ENCODE measurements around the gene CAND2.
"Not testable (repeated sequence)": the region's sequence is repeated elsewhere in the genome, so short reads cannot be mapped to it uniquely, and the experiment has no call there.

CAND2 gene

GRCh38 chr3:12833222-12834161 lies 37.0 kb downstream of the CAND2 start:
- peak in 1 of 2 experiments; percentile 15 for DNase-seq (ENCODE audit: low spot score in 2 of 2)
- in situ Hi-C loops (cut with MboI; ENCODE audit: low sequenced_read_pairs) = no loop called here
- no peaks in the 10 kb centered on the region for H3K27me3 ChIP-seq (ENCODE audit: low read depth)
- peaks cover 5% of the 10 kb centered on the region for H3K4me1 ChIP-seq
- no peaks in the 10 kb centered on the region for H3K9me3 ChIP-seq
- peaks cover 90% of the 10 kb centered on the region for H3K36me3 ChIP-seq (replicated peaks)
- no peak overlapping the region for H3K4me3 ChIP-seq

GRCh38 chr3:12835052-12835665 lies 38.7 kb downstream of the CAND2 start:
- H3K4me3 ChIP-seq = no peak overlapping the region
- no peaks in the 10 kb centered on the region for H3K9me3 ChIP-seq
- peaks cover 98% of the 10 kb centered on the region for H3K36me3 ChIP-seq (replicated peaks)
- H3K4me1 ChIP-seq = peaks cover 19% of the 10 kb centered on the region
- no peaks in the 10 kb centered on the region for H3K27me3 ChIP-seq (ENCODE audit: low read depth)
- in situ Hi-C loops (cut with MboI; ENCODE audit: low sequenced_read_pairs) = no loop called here
- no peak for DNase-seq (ENCODE audit: low spot score in 2 of 2)

- peaks cover 87% of the 10 kb centered on the region for H3K36me3 ChIP-seq (replicated peaks)
- no peak overlapping the region; the same call in 1 of the 2 replicates for H3K4me3 ChIP-seq
- H3K9me3 ChIP-seq = no peaks in the 10 kb centered on the region
- in situ Hi-C loops (cut with MboI; ENCODE audit: low sequenced_read_pairs) = no loop called here
- DNase-seq (ENCODE audit: low spot score in 2 of 2) = no peak
- peaks cover 19% of the 10 kb centered on the region for H3K4me1 ChIP-seq
- H3K27me3 ChIP-seq (ENCODE audit: low read depth) = no peaks in the 10 kb centered on the region
Observed at GRCh38 chr3:12837295-12837986, 41.0 kb downstream of the CAND2 start.

- peaks cover 78% of the 10 kb centered on the region for H3K36me3 ChIP-seq (replicated peaks)
- H3K4me1 ChIP-seq = peaks cover 19% of the 10 kb centered on the region
- no peak for DNase-seq (ENCODE audit: low spot score in 2 of 2)
- no peaks in the 10 kb centered on the region for H3K27me3 ChIP-seq (ENCODE audit: low read depth)
- in situ Hi-C loops (cut with MboI; ENCODE audit: low sequenced_read_pairs) = no loop called here
- H3K9me3 ChIP-seq = no peaks in the 10 kb centered on the region
- no peak overlapping the region; the same call in 1 of the 2 replicates for H3K4me3 ChIP-seq
Observed at GRCh38 chr3:12838179-12838965, 41.9 kb downstream of the CAND2 start.

GRCh38 chr3:12839156-12839946 lies 42.9 kb downstream of the CAND2 start:
- Histone ChIP-seq H3K9me3 (no peaks in the 10 kb centered on the region), H3K27me3 (ENCODE audit: low read depth) (no peaks in the 10 kb centered on the region), H3K4me1 (peaks cover 19% of the 10 kb centered on the region), H3K36me3 (replicated peaks) (peaks cover 68% of the 10 kb centered on the region), H3K4me3 (peak overlapping the region; percentile 94)
- in situ Hi-C loops (cut with MboI; ENCODE audit: low sequenced_read_pairs) = no loop called here
- no peak for DNase-seq (ENCODE audit: low spot score in 2 of 2)

GRCh38 chr3:12840148-12840547 lies 43.7 kb downstream of the CAND2 start:
- H3K36me3 ChIP-seq (replicated peaks) = peaks cover 60% of the 10 kb centered on the region
- in situ Hi-C loops (cut with MboI; ENCODE audit: low sequenced_read_pairs); H3K27me3 ChIP-seq (ENCODE audit: low read depth); H3K9me3 ChIP-seq; DNase-seq (ENCODE audit: low spot score in 2 of 2): not testable (repeated sequence)
- peaks cover 19% of the 10 kb centered on the region for H3K4me1 ChIP-seq
- peak overlapping the region; percentile 94 for H3K4me3 ChIP-seq

GRCh38 chr3:12840591-12841148 lies 44.2 kb downstream of the CAND2 start:
- no peak for DNase-seq (ENCODE audit: low spot score in 2 of 2)
- Histone ChIP-seq H3K9me3 (no peaks in the 10 kb centered on the region), H3K4me3 (peak overlapping the region; percentile 94), H3K36me3 (replicated peaks) (peaks cover 55% of the 10 kb centered on the region), H3K27me3 (ENCODE audit: low read depth) (no peaks in the 10 kb centered on the region), H3K4me1 (peaks cover 19% of the 10 kb centered on the region)
- in situ Hi-C loops (cut with MboI; ENCODE audit: low sequenced_read_pairs) = no loop called here

- peaks cover 48% of the 10 kb centered on the region for H3K36me3 ChIP-seq (replicated peaks)
- peak within 1 kb of the TSS; percentile 94 for H3K4me3 ChIP-seq
- H3K4me1 ChIP-seq = peaks cover 19% of the 10 kb centered on the region
- peak; percentile 89 to 93 for DNase-seq (ENCODE audit: low spot score in 2 of 2)
- no peaks in the 10 kb centered on the region for H3K9me3 ChIP-seq
- in situ Hi-C loops (cut with MboI; ENCODE audit: low sequenced_read_pairs) = no loop called here
- H3K27me3 ChIP-seq (ENCODE audit: low read depth) = no peaks in the 10 kb centered on the region
Observed at GRCh38 chr3:12841149-12841969, 44.9 kb downstream of the CAND2 start, which contains the start of gene RPL32. Gene RPL32 (minus strand): TSS chr3:12841565. CDS start chr3:12840237, 1,328 bp downstream.

GRCh38 chr3:12841970-12842328 lies 45.5 kb downstream of the CAND2 start:
- in situ Hi-C loops (cut with MboI; ENCODE audit: low sequenced_read_pairs) = no loop called here
- DNase-seq (ENCODE audit: low spot score in 2 of 2) = no peak
- peaks cover 19% of the 10 kb centered on the region for H3K4me1 ChIP-seq
- no peaks in the 10 kb centered on the region for H3K27me3 ChIP-seq (ENCODE audit: low read depth)
- peaks cover 42% of the 10 kb centered on the region for H3K36me3 ChIP-seq (replicated peaks)
- no peaks in the 10 kb centered on the region for H3K9me3 ChIP-seq
- peak overlapping the region; percentile 94 for H3K4me3 ChIP-seq

GRCh38 chr3:12842469-12842868 lies 46.0 kb downstream of the CAND2 start:
- Histone ChIP-seq H3K4me1 (peaks cover 19% of the 10 kb centered on the region), H3K36me3 (replicated peaks) (peaks cover 37% of the 10 kb centered on the region), H3K9me3 (no peaks in the 10 kb centered on the region), H3K4me3 (no peak overlapping the region), H3K27me3 (ENCODE audit: low read depth) (no peaks in the 10 kb centered on the region)
- in situ Hi-C loops (cut with MboI; ENCODE audit: low sequenced_read_pairs) = no loop called here
- DNase-seq (ENCODE audit: low spot score in 2 of 2) = no peak

GRCh38 chr3:12845811-12846210 lies 49.3 kb downstream of the CAND2 start:
- Histone ChIP-seq H3K36me3 (replicated peaks) (peaks cover 4% of the 10 kb centered on the region), H3K4me1 (no peaks in the 10 kb centered on the region), H3K27me3 (ENCODE audit: low read depth) (no peaks in the 10 kb centered on the region), H3K9me3 (no peaks in the 10 kb centered on the region), H3K4me3 (no peak overlapping the region)
- in situ Hi-C loops (cut with MboI; ENCODE audit: low sequenced_read_pairs) = no loop called here
- no peak for DNase-seq (ENCODE audit: low spot score in 2 of 2)

GRCh38 chr3:12852201-12852600 lies 55.7 kb downstream of the CAND2 start:
- H3K9me3 ChIP-seq = no peaks in the 10 kb centered on the region
- no peaks in the 10 kb centered on the region for H3K36me3 ChIP-seq (replicated peaks)
- peaks cover 10% of the 10 kb centered on the region for H3K27me3 ChIP-seq (ENCODE audit: low read depth)
- no peaks in the 10 kb centered on the region for H3K4me1 ChIP-seq
- in situ Hi-C loops (cut with MboI; ENCODE audit: low sequenced_read_pairs) = no loop called here
- no peak for DNase-seq (ENCODE audit: low spot score in 2 of 2)
- no peak overlapping the region for H3K4me3 ChIP-seq
